Measurements from ENCODE around the gene COL2A1. TPM values are rescaled to one million over a fixed set of nuclear protein-coding genes. Genes with fewer than 3 reads are reported as not detected.

Gene COL2A1
- total RNA-seq, 4 donors from 2014 or later = not detected

DNA sequence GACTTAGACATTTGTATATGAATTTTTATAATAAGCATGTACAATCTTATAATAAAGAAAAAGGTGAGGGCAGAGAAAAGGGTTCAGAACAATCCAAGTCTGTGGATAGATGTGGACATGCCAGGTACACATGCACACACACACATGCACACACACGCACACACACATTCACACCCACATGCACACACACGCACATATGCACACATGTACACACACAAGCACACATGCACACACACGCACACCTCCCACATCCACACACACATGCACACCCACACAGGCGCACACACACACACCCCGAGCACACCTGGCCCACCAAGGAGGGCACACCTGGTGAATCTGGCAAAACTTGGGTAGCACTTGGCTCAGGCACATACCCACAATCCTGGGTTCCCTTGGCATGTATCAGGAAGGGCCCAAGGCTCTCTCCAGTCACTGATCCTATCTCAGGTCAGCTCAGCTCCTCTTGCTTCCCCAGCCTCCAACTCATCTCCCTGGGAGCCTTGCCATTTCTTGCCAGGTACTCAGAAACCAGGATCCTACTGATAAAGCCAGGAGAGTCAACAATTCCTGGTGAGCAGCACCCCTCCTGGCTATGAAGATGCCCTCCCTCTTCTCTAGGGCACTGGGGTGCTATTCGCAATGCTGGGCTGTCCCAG lies 59.5 kb downstream of the COL2A1 start:
- Histone ChIP-seq H3K27me3 (peaks cover 0 to 32% (median under 1%) of the 10 kb centered on the region in 4 donors), H3K9me3 (no peaks in the 10 kb centered on the region), H3K4me3 (no peak overlapping the region), H3K27ac (no peak overlapping the region), H3K4me1 (peaks cover 10 to 46% (median 11%) of the 10 kb centered on the region in 3 donors), H3K36me3 (no peaks in the 10 kb centered on the region)
- WGBS, 2 donors = 70 to 88% methylated on average over 4 to 6 of the region's 6 CpGs
- no peak for DNase-seq
- intact Hi-C loops (cut with DNase I) = loop anchor here (5.0 kb wide), 1 partner anchor 38 kb away; no protein-coding TSS in a partner anchor
- TF ChIP-seq POLR2A (IDR thresholded peaks at IDR 0.05) = no peak
- TF ChIP-seq, protein P1, sequence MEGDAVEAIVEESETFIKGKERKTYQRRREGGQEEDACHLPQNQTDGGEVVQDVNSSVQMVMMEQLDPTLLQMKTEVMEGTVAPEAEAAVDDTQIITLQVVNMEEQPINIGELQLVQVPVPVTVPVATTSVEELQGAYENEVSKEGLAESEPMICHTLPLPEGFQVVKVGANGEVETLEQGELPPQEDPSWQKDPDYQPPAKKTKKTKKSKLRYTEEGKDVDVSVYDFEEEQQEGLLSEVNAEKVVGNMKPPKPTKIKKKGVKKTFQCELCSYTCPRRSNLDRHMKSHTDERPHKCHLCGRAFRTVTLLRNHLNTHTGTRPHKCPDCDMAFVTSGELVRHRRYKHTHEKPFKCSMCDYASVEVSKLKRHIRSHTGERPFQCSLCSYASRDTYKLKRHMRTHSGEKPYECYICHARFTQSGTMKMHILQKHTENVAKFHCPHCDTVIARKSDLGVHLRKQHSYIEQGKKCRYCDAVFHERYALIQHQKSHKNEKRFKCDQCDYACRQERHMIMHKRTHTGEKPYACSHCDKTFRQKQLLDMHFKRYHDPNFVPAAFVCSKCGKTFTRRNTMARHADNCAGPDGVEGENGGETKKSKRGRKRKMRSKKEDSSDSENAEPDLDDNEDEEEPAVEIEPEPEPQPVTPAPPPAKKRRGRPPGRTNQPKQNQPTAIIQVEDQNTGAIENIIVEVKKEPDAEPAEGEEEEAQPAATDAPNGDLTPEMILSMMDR (IDR thresholded peaks at IDR 0.05) = no peak

DNA sequence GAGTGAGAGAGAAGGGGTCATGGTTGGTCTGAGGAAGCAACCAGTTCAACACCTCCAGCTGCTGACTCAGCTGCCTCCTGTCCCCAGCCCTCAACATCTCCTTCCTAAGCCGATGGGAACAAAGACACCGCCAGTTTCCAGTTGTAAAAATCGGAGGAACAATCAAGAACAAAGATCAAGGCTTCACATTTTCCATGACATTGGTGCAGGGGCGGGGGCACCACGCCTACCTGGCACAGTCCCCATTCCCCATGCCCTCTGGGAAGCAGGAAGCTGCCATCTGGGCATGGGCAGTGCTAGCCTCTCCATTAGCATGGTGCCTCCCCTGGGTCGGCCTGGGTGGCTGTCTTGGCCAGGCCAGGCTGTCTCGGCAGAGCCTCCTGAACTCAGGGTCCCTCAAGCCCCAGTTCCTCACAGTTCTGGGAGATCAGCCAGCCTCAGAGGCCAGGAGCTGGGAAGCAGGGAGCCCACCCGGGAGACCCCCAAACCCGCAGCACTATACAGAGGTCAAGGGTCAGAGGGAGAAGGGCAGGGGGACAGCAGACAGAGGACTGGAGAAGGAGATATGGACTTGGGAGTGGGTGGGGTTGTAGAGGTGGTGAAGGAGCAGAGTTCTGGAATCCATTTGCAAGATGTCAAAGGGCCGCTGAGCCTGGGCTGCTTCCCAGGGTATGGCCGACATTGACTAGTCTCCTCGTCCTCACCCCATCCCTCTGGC lies 60.5 kb downstream of the COL2A1 start:
- DNase-seq = no peak
- Histone ChIP-seq H3K4me3 (no peak overlapping the region), H3K9me3 (no peaks in the 10 kb centered on the region), H3K27me3 (peaks cover 0 to 32% (median under 1%) of the 10 kb centered on the region in 4 donors), H3K4me1 (peaks cover under 1 to 36% (median 10%) of the 10 kb centered on the region in 3 donors), H3K36me3 (no peaks in the 10 kb centered on the region), H3K27ac (no peak overlapping the region)
- WGBS, 2 donors = 54 to 61% methylated on average over 6 to 10 of the region's 12 CpGs
- TF ChIP-seq, protein P1 (IDR thresholded peaks at IDR 0.05) = no peak
- TF ChIP-seq POLR2A (IDR thresholded peaks at IDR 0.05) = no peak
- intact Hi-C loops (cut with DNase I) = loop anchor here (5.0 kb wide), 1 partner anchor 36 kb away; no protein-coding TSS in a partner anchor

DNA sequence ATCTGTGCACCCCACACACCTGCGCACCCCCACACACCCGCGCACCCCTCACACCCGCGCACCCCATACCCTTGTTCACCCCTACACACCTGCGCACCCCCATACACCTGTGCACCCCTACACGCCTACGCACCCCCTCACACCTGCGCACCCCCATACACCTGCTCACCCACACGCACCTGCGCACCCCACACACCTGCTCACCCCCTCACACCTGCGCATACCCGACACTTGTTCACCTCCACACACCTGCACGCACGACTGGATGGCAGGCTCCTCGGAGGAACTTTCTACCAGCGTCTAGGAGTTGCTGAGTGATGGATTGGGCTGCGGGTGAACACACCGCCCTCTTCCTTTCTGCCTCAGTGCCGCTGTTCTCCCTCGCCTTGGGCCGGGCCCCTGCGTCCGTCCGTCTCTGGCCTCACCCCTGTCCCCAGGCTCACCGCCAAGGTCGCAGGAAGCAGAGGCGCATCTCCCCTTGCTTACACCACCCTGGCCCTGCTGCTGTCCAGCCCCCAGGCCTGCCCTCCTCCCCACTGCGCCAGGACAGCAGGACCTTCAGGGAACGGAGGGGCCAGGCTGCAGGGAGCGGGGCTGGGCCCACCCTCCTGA lies 61.6 kb downstream of the COL2A1 start:
- intact Hi-C loops (cut with DNase I) = loop anchor here (5.0 kb wide), 1 partner anchor 35 kb away; no protein-coding TSS in a partner anchor
- Histone ChIP-seq H3K27ac (no peak overlapping the region), H3K27me3 (peaks cover 0 to 32% (median under 1%) of the 10 kb centered on the region in 4 donors), H3K4me3 (no peak overlapping the region), H3K4me1 (peaks cover 0 to 26% (median 10%) of the 10 kb centered on the region in 3 donors), H3K36me3 (no peaks in the 10 kb centered on the region), H3K9me3 (no peaks in the 10 kb centered on the region)
- 54 to 59% methylated on average over 7 to 25 of the region's 31 CpGs for WGBS, 2 donors
- no peak for TF ChIP-seq POLR2A (IDR thresholded peaks at IDR 0.05)
- TF ChIP-seq, protein P1 (IDR thresholded peaks at IDR 0.05) = no peak
- DNase-seq = no peak

DNA sequence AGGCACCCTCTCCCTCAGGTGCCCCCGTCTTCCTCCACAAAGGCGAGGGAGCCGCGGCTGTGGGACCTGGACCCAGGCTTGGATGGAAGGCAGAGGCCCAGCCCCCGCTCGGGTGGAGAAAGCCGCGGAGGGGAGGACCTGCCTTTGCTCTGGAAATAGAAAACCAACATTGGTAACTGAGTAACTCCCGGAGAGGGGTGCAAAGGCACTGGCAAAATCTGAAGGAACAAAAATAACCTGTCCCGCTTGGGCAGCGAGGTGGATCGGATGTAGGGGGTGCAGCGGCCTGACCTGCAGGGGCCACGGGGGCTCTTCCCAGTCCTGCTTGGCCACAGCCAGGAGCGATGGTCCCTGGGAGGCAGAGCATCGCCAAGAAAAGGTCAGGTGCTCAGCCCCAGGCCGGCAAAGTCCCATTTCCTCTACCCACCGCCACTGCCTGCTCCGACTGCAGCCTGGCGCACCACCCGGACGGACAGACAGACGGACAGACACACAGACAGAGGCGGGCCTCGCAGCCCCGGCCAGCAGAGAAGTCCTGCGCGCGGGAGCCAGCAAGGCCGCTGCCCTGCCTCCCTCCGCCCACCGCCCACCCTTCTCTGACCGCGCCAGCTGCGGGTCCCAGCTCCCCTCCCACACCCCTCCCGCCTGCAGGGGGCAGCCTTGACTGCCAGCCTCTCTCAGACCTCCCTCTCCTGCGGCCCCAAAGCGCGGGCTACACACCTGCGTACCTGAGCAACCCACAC lies 62.2 kb downstream of the COL2A1 start:
- Histone ChIP-seq H3K4me1 (peaks cover 0 to 19% (median 5%) of the 10 kb centered on the region in 3 donors), H3K36me3 (no peaks in the 10 kb centered on the region), H3K9me3 (no peaks in the 10 kb centered on the region), H3K4me3 (no peak overlapping the region), H3K27me3 (peaks cover 0 to 32% (median under 1%) of the 10 kb centered on the region in 4 donors), H3K27ac (no peak overlapping the region)
- TF ChIP-seq, protein P1 (IDR thresholded peaks at IDR 0.05) = peak in 1 of 6 experiments; percentile 21
- TF ChIP-seq POLR2A (IDR thresholded peaks at IDR 0.05) = no peak
- intact Hi-C loops (cut with DNase I) = loop anchor here (5.0 kb wide), 1 partner anchor 35 kb away; no protein-coding TSS in a partner anchor
- 44 to 52% methylated on average over 17 to 24 of the region's 40 CpGs for WGBS, 2 donors
- no peak for DNase-seq
